SK-N-SH (cell line): ENCODE measurements around the gene PFDN1. TPM values are rescaled to one million over a fixed set of nuclear protein-coding genes. Genes with fewer than 3 reads are reported as not detected.

ENCODE experiments used
- CTCF ChIA-PET: fragments of 300-600, 350-600 bp; formaldehyde crosslinking; extraction: SDS; loops from one replicate; lab custom pipeline; 2021; lab: Yijun Ruan, JAX
- POLR2A ChIA-PET: fragments of 350-600 bp; sonication (Branson Sonifier 250); formaldehyde crosslinking; extraction: SDS; loops from one replicate; lab custom pipeline; 2020; ENCODE audit warnings: antibody characterized with exemption, inconsistent platforms; lab: Yijun Ruan, JAX
- DNase-seq: peaks from one replicate; pipeline ENCODE4 v3.0.0; 2012
- H2AFZ ChIP-seq: fragments of 200-600 bp; sonication (generic); 2 replicates; pipeline ENCODE4 v1.8.1; 2016; ENCODE audit warnings: antibody characterized with exemption, mild to moderate bottlenecking, low read depth
- H3F3A ChIP-seq: fragments of 200-600 bp; sonication (generic); replicated peaks from 2 replicates; pipeline ENCODE3; 2016; ENCODE audit warnings: antibody characterized with exemption, mild to moderate bottlenecking; ENCODE audit not compliant: insufficient read depth
- H3K27ac ChIP-seq, 2 experiments: fragments of 200-500 bp in 1 of 2; fragments of 200-600 bp in 1 of 2; sonication (Bioruptor generic) in 1 of 2; sonication (generic), shearing (Covaris generic) in 1 of 2; 2 replicates each; pipeline versions ENCODE4 v1.5.1 to v1.6.1; 2014 to 2016; ENCODE audit warnings: low read depth in 2 of 2, inconsistent platforms in 1 of 2, low read length in 1 of 2, mild to moderate bottlenecking in 1 of 2, mixed read lengths in 1 of 2
- H3K27me3 ChIP-seq: fragments of 200-600 bp; sonication (generic), shearing (Covaris generic); 2 replicates; pipeline ENCODE4 v1.6.1; 2016; ENCODE audit warnings: mixed run types; ENCODE audit not compliant: insufficient read depth
- H3K36me3 ChIP-seq, 2 experiments: fragments of 200-500 bp in 1 of 2; fragments of 200-600 bp in 1 of 2; sonication (Bioruptor generic) in 1 of 2; sonication (generic) in 1 of 2; replicated peaks in 1 of 2; 2 replicates each; pipeline versions ENCODE3 to v1.5.1; 2014 to 2016; ENCODE audit warnings: low read length in 1 of 2, mild to moderate bottlenecking in 1 of 2; ENCODE audit not compliant: insufficient read depth in 2 of 2, control insufficient read depth in 1 of 2
- H3K4me1 ChIP-seq, 2 experiments: fragments of 200-500 bp in 1 of 2; fragments of 200-600 bp in 1 of 2; sonication (Bioruptor generic) in 1 of 2; sonication (generic), shearing (Covaris generic) in 1 of 2; 2 replicates each; pipeline versions ENCODE4 v1.5.1 to v1.6.1; 2014 to 2016; ENCODE audit warnings: low read depth in 1 of 2, low read length in 1 of 2, mixed run types in 1 of 2; ENCODE audit not compliant: insufficient read depth in 2 of 2, control insufficient read depth in 1 of 2
- H3K4me2 ChIP-seq: fragments of 200-600 bp; sonication (generic), shearing (Covaris generic); 2 replicates; pipeline ENCODE4 v1.6.1; 2017; ENCODE audit warnings: mixed run types
- H3K4me3 ChIP-seq, 2 experiments: fragments of 200-500 bp in 1 of 2; fragments of 200-600 bp in 1 of 2; sonication (Bioruptor generic) in 1 of 2; sonication (generic), shearing (Covaris generic) in 1 of 2; 2 replicates each; pipeline versions ENCODE4 v1.5.1 to v1.8.1; 2014 to 2016; ENCODE audit warnings: low read depth in 2 of 2, inconsistent platforms in 1 of 2, low read length in 1 of 2, mild to moderate bottlenecking in 1 of 2, mixed read lengths in 1 of 2, moderate library complexity in 1 of 2
- H3K79me2 ChIP-seq: fragments of 200-600 bp; sonication (generic); 2 replicates; pipeline ENCODE4 v1.8.1; 2017; ENCODE audit warnings: mild to moderate bottlenecking; ENCODE audit not compliant: insufficient read depth
- H3K9ac ChIP-seq: fragments of 200-600 bp; sonication (generic); 2 replicates; pipeline ENCODE4 v1.6.1; 2017; ENCODE audit warnings: mixed run types
- H3K9me2 ChIP-seq: fragments of 200-600 bp; sonication (generic); 2 replicates; pipeline ENCODE4 v1.6.1; 2017; ENCODE audit warnings: mixed run types
- H3K9me3 ChIP-seq: fragments of 200-600 bp; sonication (generic); 2 replicates; pipeline ENCODE4 v1.6.1; 2017; ENCODE audit warnings: mixed run types, mild to moderate bottlenecking, moderate library complexity
- H4K20me1 ChIP-seq: fragments of 200-600 bp; sonication (generic); 2 replicates; pipeline ENCODE4 v1.6.1; 2017; ENCODE audit warnings: mild to moderate bottlenecking, mixed run types; ENCODE audit not compliant: insufficient read depth
- EP300 ChIP-seq, 2 experiments: IDR thresholded peaks; 2 replicates each; pipeline versions ENCODE4 v1.4.0 to v1.6.1; 2012; ENCODE audit warnings: borderline replicate concordance in 1 of 2, low read depth in 1 of 2, low read length in 1 of 2
- EZH2phosphoT487 ChIP-seq: fragments of 200-600 bp; sonication (generic); IDR thresholded peaks from 2 replicates; pipeline ENCODE4 v1.6.1; 2017; ENCODE audit warnings: low read depth, mixed run types, mild to moderate bottlenecking, antibody characterized with exemption, moderate library complexity, borderline replicate concordance
- FOSL2 ChIP-seq: IDR thresholded peaks from 2 replicates; pipeline ENCODE4 v1.4.0; 2012; ENCODE audit warnings: low read depth, mild to moderate bottlenecking, moderate library complexity, borderline replicate concordance
- FOXJ3 ChIP-seq: sonication (generic); formaldehyde crosslinking; IDR thresholded peaks from 2 replicates; pipeline ENCODE4 v1.5.1; 2020; ENCODE audit warnings: mild to moderate bottlenecking, missing genetic modification reagents
- MAX ChIP-seq: IDR thresholded peaks from 2 replicates; pipeline ENCODE4 v1.4.0; 2012; ENCODE audit warnings: low read depth
- NFIC ChIP-seq: IDR thresholded peaks from 2 replicates; pipeline ENCODE4 v1.4.0; 2012; ENCODE audit warnings: borderline replicate concordance
- PBX3 ChIP-seq: IDR thresholded peaks from 2 replicates; pipeline ENCODE4; 2012
- POLR2AphosphoS5 ChIP-seq: IDR thresholded peaks from 2 replicates; pipeline ENCODE4 v1.6.1; 2012; ENCODE audit warnings: low read depth, low read length
- RAD21 ChIP-seq: IDR thresholded peaks from 2 replicates; pipeline ENCODE4 v1.6.1; 2012; ENCODE audit warnings: mild to moderate bottlenecking, low read length
- RCOR1 ChIP-seq: fragments of 150-350 bp; IDR thresholded peaks from 2 replicates; pipeline ENCODE4 v1.6.1; 2017; ENCODE audit warnings: antibody characterized with exemption, low read length
- REST ChIP-seq: IDR thresholded peaks from 2 replicates; pipeline ENCODE4 v1.6.1; 2012; ENCODE audit warnings: mild to moderate bottlenecking, low read depth, low read length, moderate library complexity
- RXRA ChIP-seq: IDR thresholded peaks from 2 replicates; pipeline ENCODE4 v1.4.0; 2012; ENCODE audit warnings: low read depth, mild to moderate bottlenecking, borderline replicate concordance
- SMC3 ChIP-seq: IDR thresholded peaks from 2 replicates; pipeline ENCODE4 v1.6.1; 2012; ENCODE audit warnings: low read depth, low read length, improper control_type of control experiment
- TAF1 ChIP-seq: IDR thresholded peaks from 2 replicates; pipeline ENCODE4 v1.6.1; 2012; ENCODE audit warnings: low read depth, mild to moderate bottlenecking, low read length, moderate library complexity, borderline replicate concordance
- TCF12 ChIP-seq: IDR thresholded peaks from 2 replicates; pipeline ENCODE4 v1.4.0; 2012
- TEAD4 ChIP-seq: IDR thresholded peaks from 2 replicates; pipeline ENCODE4 v1.4.0; 2012; ENCODE audit warnings: mild to moderate bottlenecking, borderline replicate concordance; ENCODE audit not compliant: insufficient read depth
- USF2 ChIP-seq: fragments of 150-350 bp; IDR thresholded peaks from 2 replicates; pipeline ENCODE4 v1.6.1; 2017; ENCODE audit warnings: antibody characterized with exemption, low read length, low read depth, borderline replicate concordance
- WGBS: methylation state at CpG from one replicate; pipeline ENCODE4 v1.1.6; 2017; ENCODE audit warnings: low lambda C conversion rate; 5-methylcytosine and 5-hydroxymethylcytosine counted together
- polyA plus RNA-seq, 3 experiments: library from polyadenylated mRNA; depleted of rRNA; stranded (reverse); fragments of >200 nt; gene quantifications; 2 replicates each; pipeline ENCODE4 v1.2.3, GENCODE V29; 2012

The PFDN1 gene
- polyA plus RNA-seq, 1 of the 3 experiments (the other 2 are of a cell fraction) = 55.2 TPM

GRCh38 chr5:140324617-140325241, 21.8 kb upstream of the PFDN1 start:
- ChIA-PET CTCF (interaction anchor here (1.4 to 1.7 kb wide), 2 partner anchors 21 to 28 kb away, joined by 4 to 9 read pairs; partner anchors contain the start of gene HBEGF), POLR2A (no interaction called here)
- no peak for DNase-seq

GRCh38 chr5:140324041-140324600, 21.2 kb upstream of the PFDN1 start:
- CTCF ChIA-PET = no interaction called here
- Histone ChIP-seq H3K36me3 (no peaks in the 10 kb centered on the region), H3K4me2 (no peak overlapping the region), H3K4me3 (no peak overlapping the region), H3K9me3 (no peaks in the 10 kb centered on the region), H3K4me1 (peaks cover 7 to 35% of the 10 kb centered on the region in 2 experiments; a peak in 3 of 4 replicates), H4K20me1 (no peaks in the 10 kb centered on the region), H3K9me2 (no peaks in the 10 kb centered on the region), H3K9ac (peak overlapping the region; percentile 68; the same call in 1 of the 2 replicates), H3K27me3 (no peaks in the 10 kb centered on the region), H2AFZ (no peak overlapping the region), H3K79me2 (no peaks in the 10 kb centered on the region), H3K27ac (peak overlapping the region in 1 of 2 experiments; percentile 94; a peak in 2 of 4 replicates), H3F3A (peaks cover 14% of the 10 kb centered on the region)
- DNase-seq = no peak
- POLR2A ChIA-PET = no interaction called here
- WGBS = 72% methylated on average over 5 of the region's 5 CpGs
- TF ChIP-seq RCOR1 = no peak
- TF ChIP-seq REST = no peak
- no peak for TF ChIP-seq NFIC
- no peak for TF ChIP-seq EZH2phosphoT487
- no peak for TF ChIP-seq RXRA
- no peak for TF ChIP-seq PBX3
- TF ChIP-seq USF2 = no peak
- TF ChIP-seq SMC3 = no peak
- no peak for TF ChIP-seq MAX
- TF ChIP-seq RAD21 = no peak
- TF ChIP-seq TEAD4 = no peak
- TF ChIP-seq TAF1 = no peak
- no peak for TF ChIP-seq FOSL2
- no peak for TF ChIP-seq FOXJ3
- TF ChIP-seq POLR2AphosphoS5 = no peak

More at GRCh38 chr5:140324617-140325241, 21.8 kb upstream of the PFDN1 start:
- Histone ChIP-seq H3K4me3 (no peak overlapping the region), H3K9me3 (no peaks in the 10 kb centered on the region), H4K20me1 (no peaks in the 10 kb centered on the region), H3K9ac (no peak overlapping the region), H3K27ac (peak overlapping the region in 1 of 2 experiments; percentile 94; a peak in 2 of 4 replicates), H3F3A (peaks cover 8% of the 10 kb centered on the region), H3K27me3 (no peaks in the 10 kb centered on the region), H3K36me3 (no peaks in the 10 kb centered on the region), H3K79me2 (no peaks in the 10 kb centered on the region), H2AFZ (no peak overlapping the region), H3K9me2 (no peaks in the 10 kb centered on the region), H3K4me1 (peaks cover 7 to 40% of the 10 kb centered on the region in 2 experiments; a peak in 3 of 4 replicates), H3K4me2 (no peak overlapping the region)
- 40% methylated on average over 1 of the region's 1 CpG for WGBS
- TF ChIP-seq TCF12 (peak; percentile 59; the same call in 1 of the 2 replicates), EP300 (IDR thresholded peaks at IDR 0.05; ENCODE audit: borderline replicate concordance in 1 of 2, low read depth in 1 of 2, low read length in 1 of 2) (0 out of 4 replicates have a peak, but pooled peaks of 1 of the 2 experiments have one; percentile 11), PBX3 (peak; percentile 38), POLR2AphosphoS5 (no peak)
